IMR-90 (cell line): ENCODE results near the gene SLC2A11. TPM values are rescaled to one million over a fixed set of nuclear protein-coding genes. Genes with fewer than 3 reads are reported as not detected.

Source experiments
- ATAC-seq: fragments of 200-7000 bp; cut with Tn5 transposase; 2 replicates; pipeline ENCODE4 v1.9.1; 2020; ENCODE audit warnings: low read depth, mild to moderate bottlenecking, moderate library complexity
- BruUV-seq: library from RNA; stranded (reverse); fragments of 400-500 nt; replicated peaks from 2 replicates; lab custom pipeline; 2021; lab: Mats Ljungman, UMichigan
- CTCF ChIA-PET: fragments of 300-600 bp; formaldehyde crosslinking; extraction: SDS; loops from one replicate; lab custom pipeline; 2021; ENCODE audit warnings: antibody characterized with exemption; lab: Yijun Ruan, JAX
- POLR2A ChIA-PET: fragments of 300-600 bp; sonication (Branson Sonifier 250); formaldehyde crosslinking; loops from one replicate; lab custom pipeline; 2022; ENCODE audit warnings: antibody characterized with exemption; ENCODE audit not compliant: unreplicated experiment; lab: Charles Lee
- DNase-seq: peaks from one replicate; pipeline ENCODE4 v3.0.0; 2013
- H2AFZ ChIP-seq: replicated peaks from 2 replicates; pipeline ENCODE3; 2013; ENCODE audit warnings: low read length, mild to moderate bottlenecking; ENCODE audit not compliant: poor library complexity
- H2AK5ac ChIP-seq: 2 replicates; pipeline ENCODE4 v1.6.1; 2013; ENCODE audit warnings: low read depth, low read length, inconsistent platforms
- H2AK9ac ChIP-seq: replicated peaks from 2 replicates; pipeline ENCODE3; 2013; ENCODE audit warnings: mild to moderate bottlenecking, low read depth, low read length, moderate library complexity; ENCODE audit not compliant: poor library complexity
- H2BK120ac ChIP-seq: 2 replicates; pipeline ENCODE4 v1.6.1; 2013; ENCODE audit warnings: low read depth, low read length, inconsistent platforms
- H2BK15ac ChIP-seq: 3 replicates; pipeline ENCODE4 v1.6.1; 2013; ENCODE audit warnings: low read depth, low read length, inconsistent platforms
- H2BK20ac ChIP-seq: 2 replicates; pipeline ENCODE4 v1.6.1; 2013; ENCODE audit warnings: low read depth, mild to moderate bottlenecking, inconsistent platforms, low read length, moderate library complexity
- H2BK5ac ChIP-seq: 2 replicates; pipeline ENCODE4 v1.6.1; 2013; ENCODE audit warnings: mild to moderate bottlenecking, low read depth, low read length, inconsistent platforms; ENCODE audit not compliant: poor library complexity, severe bottlenecking
- H3K14ac ChIP-seq: replicated peaks from 2 replicates; pipeline ENCODE4 v1.6.1; 2013; ENCODE audit warnings: low read depth, low read length, inconsistent platforms
- H3K18ac ChIP-seq: 2 replicates; pipeline ENCODE4 v1.6.1; 2013; ENCODE audit warnings: low read depth, low read length, control low read depth
- H3K23ac ChIP-seq: 2 replicates; pipeline ENCODE4 v1.6.1; 2013; ENCODE audit warnings: low read depth, low read length, inconsistent platforms
- H3K27ac ChIP-seq: 2 replicates; pipeline ENCODE4 v1.5.1; 2013; ENCODE audit warnings: mild to moderate bottlenecking, control low read depth, low read length; ENCODE audit not compliant: insufficient read depth
- H3K27me3 ChIP-seq: 2 replicates; pipeline ENCODE4 v1.6.1; 2013; ENCODE audit warnings: low read length; ENCODE audit not compliant: control insufficient read depth, insufficient read depth
- H3K36me3 ChIP-seq: 2 replicates; pipeline ENCODE4 v1.6.1; 2013; ENCODE audit warnings: low read length, mixed read lengths; ENCODE audit not compliant: control insufficient read depth, insufficient read depth
- H3K4ac ChIP-seq: 2 replicates; pipeline ENCODE4 v1.6.1; 2013; ENCODE audit warnings: low read depth, low read length, inconsistent platforms
- H3K4me1 ChIP-seq: 2 replicates; pipeline ENCODE4 v1.6.1; 2013; ENCODE audit warnings: low read length, mixed read lengths; ENCODE audit not compliant: control insufficient read depth, insufficient read depth
- H3K4me2 ChIP-seq: 2 replicates; pipeline ENCODE4 v1.6.1; 2013; ENCODE audit warnings: low read depth, mild to moderate bottlenecking, control low read depth, low read length, moderate library complexity
- H3K4me3 ChIP-seq: 2 replicates; pipeline ENCODE4 v1.5.1; 2013; ENCODE audit warnings: low read depth, mild to moderate bottlenecking, control low read depth, low read length, moderate library complexity; ENCODE audit not compliant: insufficient read depth
- H3K56ac ChIP-seq: 2 replicates; pipeline ENCODE4 v1.6.1; 2013; ENCODE audit warnings: low read length, inconsistent platforms; ENCODE audit not compliant: insufficient read depth; ENCODE audit errors: extremely low read depth
- H3K79me1 ChIP-seq, 2 experiments: 2 replicates each; pipeline ENCODE4 v1.6.1; 2013; ENCODE audit warnings: low read length in 2 of 2, inconsistent platforms in 1 of 2, low read depth in 1 of 2
- H3K9ac ChIP-seq: 2 replicates; pipeline ENCODE4 v1.6.1; 2013; ENCODE audit warnings: low read depth, low read length, control low read depth
- H3K9me1 ChIP-seq: 2 replicates; pipeline ENCODE4 v1.6.1; 2013; ENCODE audit warnings: low read length, inconsistent platforms; ENCODE audit not compliant: insufficient read depth
- H3K9me3 ChIP-seq: 2 replicates; pipeline ENCODE4 v1.6.1; 2013; ENCODE audit warnings: low read length; ENCODE audit not compliant: control insufficient read depth, insufficient read depth
- H4K20me1 ChIP-seq: 2 replicates; pipeline ENCODE4 v1.6.1; 2013; ENCODE audit warnings: low read length, inconsistent platforms; ENCODE audit not compliant: insufficient read depth
- H4K5ac ChIP-seq: 2 replicates; pipeline ENCODE4 v1.6.1; 2013; ENCODE audit warnings: mild to moderate bottlenecking, low read depth, low read length, control low read depth
- H4K8ac ChIP-seq, 2 experiments: 2 replicates each; pipeline ENCODE4 v1.6.1; 2013; ENCODE audit warnings: low read depth in 2 of 2, low read length in 2 of 2, control low read depth in 1 of 2, inconsistent platforms in 1 of 2
- H4K91ac ChIP-seq: 2 replicates; pipeline ENCODE4 v1.6.1; 2013; ENCODE audit warnings: low read depth, low read length, inconsistent platforms; ENCODE audit not compliant: insufficient read depth
- BHLHE40 ChIP-seq: fragments of 150-350 bp; IDR thresholded peaks from 2 replicates; pipeline ENCODE4 v1.6.1; 2016; ENCODE audit warnings: mild to moderate bottlenecking, low read depth, low read length
- CEBPB ChIP-seq: IDR thresholded peaks from 2 replicates; pipeline ENCODE4 v1.6.1; 2012; ENCODE audit warnings: low read depth, low read length, improper control_type of control experiment
- CHD1 ChIP-seq: IDR thresholded peaks from 2 replicates; pipeline ENCODE4 v1.6.1; 2012; ENCODE audit warnings: low read depth, low read length, improper control_type of control experiment
- CTCF ChIP-seq: conservative IDR thresholded peaks from 2 replicates; pipeline ENCODE4 v1.5.1; 2012; ENCODE audit warnings: mild to moderate bottlenecking, low read depth, low read length, improper control_type of control experiment
- ELK1 ChIP-seq: fragments of 150-350 bp; IDR thresholded peaks from 2 replicates; pipeline ENCODE4 v1.6.1; 2016; ENCODE audit warnings: low read depth, mild to moderate bottlenecking, low read length, moderate library complexity, borderline replicate concordance
- FOS ChIP-seq: fragments of 150-350 bp; IDR thresholded peaks from 2 replicates; pipeline ENCODE4 v1.6.1; 2016; ENCODE audit warnings: low read depth, low read length
- MAFK ChIP-seq: IDR thresholded peaks from 2 replicates; pipeline ENCODE4 v1.6.1; 2012; ENCODE audit warnings: low read depth, low read length, improper control_type of control experiment
- MXI1 ChIP-seq: IDR thresholded peaks from 2 replicates; pipeline ENCODE4 v1.6.1; 2012; ENCODE audit warnings: low read depth, mild to moderate bottlenecking, low read length, moderate library complexity, borderline replicate concordance
- NFE2L2 ChIP-seq: fragments of 150-350 bp; IDR thresholded peaks from 2 replicates; pipeline ENCODE4 v1.6.1; 2016; ENCODE audit warnings: low read depth, mild to moderate bottlenecking, low read length
- POLR2A ChIP-seq: IDR thresholded peaks from 2 replicates; pipeline ENCODE4 v1.6.1; 2012; ENCODE audit warnings: mild to moderate bottlenecking, low read depth, low read length
- RAD21 ChIP-seq: IDR thresholded peaks from 2 replicates; pipeline ENCODE4 v1.6.1; 2012; ENCODE audit warnings: low read length, improper control_type of control experiment
- RCOR1 ChIP-seq: IDR thresholded peaks from 2 replicates; pipeline ENCODE4 v1.6.1; 2012; ENCODE audit warnings: mild to moderate bottlenecking, low read length, improper control_type of control experiment; ENCODE audit not compliant: insufficient replicate concordance
- RFX5 ChIP-seq: IDR thresholded peaks from 2 replicates; pipeline ENCODE4 v1.8.0; 2012; ENCODE audit warnings: low read depth, mild to moderate bottlenecking, low read length, moderate library complexity
- SMC3 ChIP-seq: fragments of 150-350 bp; IDR thresholded peaks from 2 replicates; pipeline ENCODE4 v1.6.1; 2016; ENCODE audit warnings: low read depth, mild to moderate bottlenecking, antibody characterized with exemption, low read length, moderate library complexity
- USF2 ChIP-seq: fragments of 150-350 bp; IDR thresholded peaks from 2 replicates; pipeline ENCODE4 v1.6.1; 2017; ENCODE audit warnings: mild to moderate bottlenecking, antibody characterized with exemption, low read length, low read depth
- WGBS, 2 experiments: methylation state at CpG; one replicate each; pipeline versions ENCODE4 v1.1.5 to v1.1.7; 2013; ENCODE audit warnings: missing lambda C conversion rate in 2 of 2; ENCODE audit not compliant: insufficient read length in 1 of 2; ENCODE audit errors: extremely low coverage in 2 of 2; 5-methylcytosine and 5-hydroxymethylcytosine counted together
- dilution Hi-C: fragments of 300-500 bp; cut with HindIII; formaldehyde crosslinking; loops from one replicate; pipeline ENCODE4 v1.14.3; 2018; ENCODE audit warnings: low sequenced_read_pairs; ENCODE audit not compliant: unreplicated experiment
- in situ Hi-C: fragments of 300-500 bp; cut with MboI; formaldehyde crosslinking; loops from 3 replicates; pipeline ENCODE4 v1.14.3; 2019; ENCODE audit warnings: low sequenced_read_pairs, inconsistent platforms, mixed read lengths
- intact Hi-C: fragments of 100-400 bp; cut with micrococcal nuclease; formaldehyde crosslinking; loops from 2 replicates; pipeline ENCODE4 v1.10.0; 2022
- polyA plus RNA-seq, 3 experiments: library from polyadenylated mRNA; depleted of rRNA; stranded (reverse); fragments of >200 nt; gene quantifications; 2 replicates each; pipeline ENCODE4 v1.2.3, GENCODE V29; 2012; ENCODE audit warnings: low replicate concordance in 1 of 3
- total RNA-seq: library from RNA; depleted of rRNA; stranded (reverse); fragments of >200 nt; gene quantifications from 2 replicates; pipeline ENCODE4 v1.2.3, GENCODE V29; 2012

SLC2A11 gene
- total and polyA plus RNA-seq, 2 of the 4 experiments (the other 2 are of a cell fraction) = 3.2 to 8.7 TPM

- Histone ChIP-seq H2AK9ac (no peak overlapping the region), H4K5ac (peak overlapping the region; percentile 90), H3K23ac (no peak overlapping the region), H3K9me3 (no peaks in the 10 kb centered on the region), H3K79me1 (peaks cover 0 to 8% of the 10 kb centered on the region in 2 experiments; a peak in 2 of 4 replicates), H2BK120ac (no peak overlapping the region), H4K91ac (no peak overlapping the region), H3K4me1 (peaks cover 5% of the 10 kb centered on the region; the same call in 1 of the 2 replicates), H3K9me1 (no peaks in the 10 kb centered on the region; the same call in 1 of the 2 replicates), H2BK20ac (no peak overlapping the region), H3K56ac (0 out of 2 replicates have a peak overlapping the region, but pooled peaks have one; percentile 3), H3K27ac (peak overlapping the region; percentile 16; the same call in 1 of the 2 replicates), H2BK5ac (no peak overlapping the region), H3K14ac (no peak overlapping the region), H3K9ac (no peak overlapping the region), H4K20me1 (no peaks in the 10 kb centered on the region), H2BK15ac (no peak overlapping the region), H2AFZ (peak overlapping the region; percentile 1), H3K36me3 (no peaks in the 10 kb centered on the region), H3K27me3 (no peaks in the 10 kb centered on the region), H3K4ac (no peak overlapping the region), H2AK5ac (no peak overlapping the region), H3K18ac (no peak overlapping the region), H3K4me2 (no peak overlapping the region), H4K8ac (peak overlapping the region; percentile 74 to 82; a peak in 2 of 4 replicates), H3K4me3 (no peak overlapping the region)
- POLR2A ChIA-PET = no interaction called here
- DNase-seq = no peak
- WGBS, 2 experiments = 85% methylated on average over 5 of the region's 11 CpGs; no CpG with 5 or more reads in 1 of the 2 experiments
- no peak for ATAC-seq
- CTCF ChIA-PET = interaction anchor here (0.6 kb wide), 1 partner anchor 677 kb away, joined by 3 read pairs; no protein-coding TSS in a partner anchor
- in situ Hi-C loops = no loop called here
- dilution Hi-C loops = no loop called here
- intact Hi-C loops = no loop called here
- BruUV-seq = no TSS peak
- TF ChIP-seq POLR2A = no peak
- TF ChIP-seq RCOR1 = no peak
- TF ChIP-seq CEBPB = no peak
- TF ChIP-seq SMC3 = no peak
- no peak for TF ChIP-seq MAFK
- TF ChIP-seq BHLHE40 = no peak
- TF ChIP-seq CTCF = no peak
- TF ChIP-seq CHD1 = no peak
- TF ChIP-seq FOS = no peak
- TF ChIP-seq MXI1 = no peak
- TF ChIP-seq NFE2L2 = no peak
- TF ChIP-seq RAD21 = no peak
- TF ChIP-seq ELK1 = no peak
- TF ChIP-seq RFX5 = no peak
- no peak for TF ChIP-seq USF2
Measured at GRCh38 chr22:23908587-23909205, 51.0 kb downstream of the SLC2A11 start.
